Thymus (tissue), 11 donors: ENCODE data around the gene ZNF865. TPM values are rescaled to one million over a fixed set of nuclear protein-coding genes. Genes with fewer than 3 reads are reported as not detected.

Source experiments
- DNase-seq, 9 donors: peaks; one replicate each; pipeline ENCODE4 v3.0.0-alpha.2; 2013; ENCODE audit warnings: low spot score in 9 of 9, low read depth in 6 of 9, missing footprints in 1 of 9
- H3K27ac ChIP-seq, 2 donors: one replicate each; pipeline ENCODE4 v1.5.1; 2013; ENCODE audit warnings: control low read depth in 1 of 2, low read depth in 1 of 2, low read length in 1 of 2, mild to moderate bottlenecking in 1 of 2, moderate library complexity in 1 of 2
- H3K27me3 ChIP-seq, 2 donors: one replicate each; pipeline ENCODE4 v1.5.1; 2013; ENCODE audit warnings: low read length in 1 of 2; ENCODE audit not compliant: control insufficient read depth in 2 of 2, insufficient read depth in 1 of 2
- H3K36me3 ChIP-seq, 2 donors: one replicate each; pipeline ENCODE4 v1.5.1; 2013; ENCODE audit warnings: low read length in 1 of 2, mild to moderate bottlenecking in 1 of 2, moderate library complexity in 1 of 2; ENCODE audit not compliant: control insufficient read depth in 2 of 2, insufficient read depth in 2 of 2
- H3K4me1 ChIP-seq, 2 donors: one replicate each; pipeline ENCODE4 v1.5.1; 2013; ENCODE audit warnings: low read length in 2 of 2; ENCODE audit not compliant: control insufficient read depth in 2 of 2, insufficient read depth in 2 of 2
- H3K4me3 ChIP-seq, 2 donors: one replicate each; pipeline ENCODE4 v1.5.1; 2013; ENCODE audit warnings: low read length in 2 of 2, control low read depth in 1 of 2, mild to moderate bottlenecking in 1 of 2
- H3K9me3 ChIP-seq, 2 donors: one replicate each; pipeline ENCODE4 v1.5.1; 2013; ENCODE audit warnings: low read length in 1 of 2, mild to moderate bottlenecking in 1 of 2; ENCODE audit not compliant: control insufficient read depth in 2 of 2, insufficient read depth in 1 of 2
- WGBS: extraction: QIAGEN DNeasy Blood & Tissue Kit; methylation state at CpG from one replicate; pipeline ENCODE4 v1.1.7; 2013; 5-methylcytosine and 5-hydroxymethylcytosine counted together
- polyA plus RNA-seq: library from polyadenylated mRNA; stranded (reverse); fragments of 200-250 nt; gene quantifications from one replicate; pipeline ENCODE4 v1.2.3, GENCODE V29; 2013
- total RNA-seq: library from RNA; stranded (reverse); fragments of 120-200 nt; gene quantifications from one replicate; pipeline ENCODE4 v1.2.4, GENCODE V29; 2013
- donor health status: healthy.

Gene ZNF865
- total and polyA plus RNA-seq, 2 donors: 0.85 to 7.2 TPM

DNA sequence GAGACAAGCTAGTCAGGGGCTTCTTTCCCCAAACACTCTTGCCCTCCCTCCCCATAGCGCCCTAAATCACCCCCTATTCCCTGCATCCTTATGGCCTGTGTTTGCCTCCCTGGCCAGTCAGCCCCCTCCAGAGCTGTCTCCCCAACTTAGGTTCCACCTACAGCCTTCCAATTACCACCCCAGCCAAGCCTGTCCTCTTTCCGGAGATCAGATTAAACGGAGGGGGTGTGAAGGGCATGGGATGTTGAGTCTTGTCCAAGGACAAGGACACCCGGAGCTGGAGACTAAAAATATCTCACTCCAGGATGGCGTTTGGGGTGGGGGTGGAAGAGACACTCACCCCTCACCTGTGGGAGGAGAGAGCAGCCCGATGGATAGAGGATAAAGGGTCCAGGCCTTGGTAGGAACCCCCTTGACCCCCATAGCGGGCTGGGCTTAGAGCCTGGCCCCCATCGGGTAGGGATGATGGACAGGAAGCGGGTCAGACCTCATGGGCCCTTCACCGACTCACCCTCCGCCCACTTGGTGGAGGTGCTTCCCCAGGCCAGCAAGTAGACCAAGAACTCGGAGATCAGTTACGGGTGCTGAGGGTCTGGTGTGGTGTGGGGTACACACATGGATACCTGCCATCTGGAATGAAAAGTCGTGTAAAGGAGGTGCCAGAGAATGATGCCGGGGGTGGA, 6.0 kb downstream of the ZNF865 start:
- H3K36me3 ChIP-seq: peaks cover 14 to 41% of the 10 kb centered on the region in 2 donors
- WGBS: 95% methylated on average over 15 of the region's 15 CpGs
- H3K27ac ChIP-seq: no peak overlapping the region
- H3K4me1 ChIP-seq: peaks cover 2 to 7% of the 10 kb centered on the region in 2 donors
- no peak overlapping the region for H3K4me3 ChIP-seq
- DNase-seq: no peak
- H3K27me3 ChIP-seq: no peaks in the 10 kb centered on the region
- no peaks in the 10 kb centered on the region for H3K9me3 ChIP-seq

DNA sequence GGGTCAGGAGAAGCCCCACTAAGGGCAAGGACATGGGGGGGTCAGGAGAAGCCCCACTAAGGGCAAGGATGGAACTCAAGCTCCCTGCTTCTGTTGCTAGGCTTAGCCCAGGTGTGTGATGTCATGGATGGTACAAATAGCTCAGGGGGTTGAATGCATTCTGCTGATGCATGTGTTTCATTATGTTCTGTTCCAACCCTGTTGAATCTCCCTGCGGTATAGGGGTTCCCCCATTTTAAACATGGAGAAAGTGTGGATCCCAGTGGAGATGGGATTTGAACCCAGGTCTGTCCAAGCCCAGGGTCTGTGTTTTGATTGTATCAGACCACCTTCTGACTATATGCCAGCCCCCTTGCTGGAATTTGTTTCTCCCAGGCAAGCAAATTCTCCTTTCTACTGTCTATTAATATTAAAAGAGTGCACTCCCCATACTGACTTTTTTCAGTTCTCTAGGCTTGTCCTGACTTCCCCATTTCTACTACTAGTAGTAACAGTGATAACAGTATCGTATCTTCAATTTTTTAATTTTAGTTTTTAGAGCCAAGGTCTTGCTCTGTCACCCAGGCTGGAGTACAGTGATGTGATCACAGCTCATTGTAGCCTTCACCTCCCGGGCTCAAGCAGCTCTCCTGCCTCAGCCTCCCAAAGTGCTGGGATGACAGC, 6.7 kb downstream of the ZNF865 start:
- no peak for DNase-seq
- Histone ChIP-seq H3K27me3 (no peaks in the 10 kb centered on the region), H3K27ac (no peak overlapping the region), H3K4me1 (peaks cover 0 to 1% of the 10 kb centered on the region in 2 donors), H3K4me3 (no peak overlapping the region), H3K36me3 (peaks cover 19 to 47% of the 10 kb centered on the region in 2 donors), H3K9me3 (no peaks in the 10 kb centered on the region)
- WGBS: 98% methylated on average over 3 of the region's 3 CpGs

DNA sequence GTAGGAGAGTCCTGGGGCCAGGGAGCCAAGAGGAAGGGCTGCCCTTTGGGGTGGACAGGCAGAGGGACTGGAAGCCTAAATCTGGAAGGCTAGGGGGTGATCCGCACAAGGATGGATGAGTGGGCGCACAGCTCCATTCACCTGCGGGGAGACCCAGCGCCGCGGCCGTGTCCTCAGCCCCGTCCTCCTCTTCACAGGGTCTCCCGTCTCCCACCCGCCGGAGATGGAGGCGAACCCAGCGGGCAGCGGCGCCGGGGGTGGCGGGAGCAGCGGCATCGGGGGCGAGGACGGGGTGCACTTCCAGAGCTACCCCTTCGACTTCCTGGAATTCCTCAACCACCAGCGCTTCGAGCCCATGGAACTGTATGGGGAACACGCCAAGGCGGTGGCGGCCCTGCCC, 7.9 kb downstream of the ZNF865 start:
- H3K27ac ChIP-seq: no peak overlapping the region
- no peak overlapping the region for H3K4me3 ChIP-seq
- peaks cover 25 to 53% of the 10 kb centered on the region in 2 donors for H3K36me3 ChIP-seq
- no peaks in the 10 kb centered on the region for H3K4me1 ChIP-seq
- H3K27me3 ChIP-seq: no peaks in the 10 kb centered on the region
- DNase-seq: no peak
- H3K9me3 ChIP-seq: no peaks in the 10 kb centered on the region
- WGBS: 98% methylated on average over 27 of the region's 27 CpGs

DNA sequence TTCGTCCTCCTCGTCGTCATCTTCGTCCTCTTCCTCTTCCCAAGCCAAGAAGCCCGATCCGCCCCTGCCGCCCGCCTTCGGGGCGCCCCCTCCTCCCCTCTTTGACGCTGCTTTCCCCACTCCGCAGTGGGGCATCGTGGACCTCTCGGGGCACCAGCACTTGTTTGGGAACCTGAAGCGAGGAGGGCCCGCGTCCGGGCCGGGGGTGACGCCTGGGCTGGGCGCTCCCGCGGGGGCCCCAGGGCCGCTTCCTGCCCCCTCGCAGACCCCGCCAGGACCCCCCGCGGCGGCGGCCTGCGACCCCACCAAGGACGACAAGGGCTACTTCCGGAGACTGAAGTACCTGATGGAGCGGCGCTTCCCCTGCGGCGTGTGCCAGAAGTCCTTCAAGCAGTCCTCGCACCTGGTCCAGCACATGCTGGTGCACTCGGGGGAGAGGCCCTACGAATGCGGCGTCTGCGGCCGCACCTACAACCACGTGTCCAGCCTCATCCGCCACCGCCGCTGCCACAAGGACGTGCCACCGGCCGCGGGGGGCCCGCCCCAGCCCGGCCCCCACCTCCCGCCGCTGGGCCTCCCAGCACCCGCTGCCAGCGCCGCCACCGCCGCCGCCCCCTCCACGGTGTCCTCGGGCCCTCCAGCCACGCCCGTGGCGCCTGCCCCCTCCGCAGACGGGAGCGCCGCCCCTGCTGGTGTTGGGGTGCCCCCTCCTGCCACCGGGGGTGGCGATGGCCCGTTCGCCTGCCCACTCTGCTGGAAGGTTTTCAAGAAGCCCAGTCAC, 8.7 kb downstream of the ZNF865 start:
- Histone ChIP-seq H3K27ac (no peak overlapping the region), H3K27me3 (no peaks in the 10 kb centered on the region), H3K9me3 (no peaks in the 10 kb centered on the region), H3K4me1 (no peaks in the 10 kb centered on the region), H3K36me3 (peaks cover 25 to 53% of the 10 kb centered on the region in 2 donors), H3K4me3 (no peak overlapping the region)
- no peak for DNase-seq
- 98% methylated on average over 75 of the region's 75 CpGs for WGBS

DNA sequence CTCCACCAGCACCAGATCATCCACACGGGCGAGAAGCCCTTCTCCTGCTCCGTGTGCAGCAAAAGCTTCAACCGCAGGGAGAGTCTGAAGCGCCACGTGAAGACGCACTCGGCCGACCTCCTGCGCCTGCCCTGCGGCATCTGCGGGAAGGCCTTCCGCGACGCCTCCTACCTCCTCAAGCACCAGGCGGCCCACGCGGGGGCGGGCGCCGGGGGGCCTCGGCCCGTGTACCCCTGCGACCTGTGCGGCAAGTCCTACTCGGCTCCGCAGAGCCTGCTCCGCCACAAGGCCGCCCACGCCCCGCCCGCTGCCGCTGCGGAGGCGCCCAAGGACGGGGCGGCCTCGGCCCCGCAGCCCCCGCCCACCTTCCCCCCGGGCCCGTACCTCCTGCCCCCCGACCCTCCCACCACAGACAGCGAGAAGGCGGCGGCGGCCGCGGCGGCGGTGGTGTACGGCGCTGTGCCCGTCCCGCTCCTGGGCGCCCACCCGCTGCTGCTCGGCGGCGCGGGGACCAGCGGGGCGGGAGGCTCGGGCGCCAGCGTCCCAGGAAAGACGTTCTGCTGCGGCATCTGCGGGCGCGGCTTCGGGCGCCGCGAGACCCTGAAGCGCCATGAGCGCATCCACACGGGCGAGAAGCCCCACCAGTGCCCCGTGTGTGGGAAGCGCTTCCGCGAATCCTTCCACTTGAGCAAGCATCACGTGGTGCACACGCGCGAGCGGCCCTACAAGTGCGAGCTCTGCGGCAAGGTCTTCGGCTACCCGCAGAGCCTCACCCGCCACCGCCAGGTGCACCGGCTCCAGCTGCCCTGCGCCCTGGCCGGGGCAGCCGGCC, 9.5 kb downstream of the ZNF865 start:
- H3K36me3 ChIP-seq: peaks cover 17 to 46% of the 10 kb centered on the region in 2 donors

DNA sequence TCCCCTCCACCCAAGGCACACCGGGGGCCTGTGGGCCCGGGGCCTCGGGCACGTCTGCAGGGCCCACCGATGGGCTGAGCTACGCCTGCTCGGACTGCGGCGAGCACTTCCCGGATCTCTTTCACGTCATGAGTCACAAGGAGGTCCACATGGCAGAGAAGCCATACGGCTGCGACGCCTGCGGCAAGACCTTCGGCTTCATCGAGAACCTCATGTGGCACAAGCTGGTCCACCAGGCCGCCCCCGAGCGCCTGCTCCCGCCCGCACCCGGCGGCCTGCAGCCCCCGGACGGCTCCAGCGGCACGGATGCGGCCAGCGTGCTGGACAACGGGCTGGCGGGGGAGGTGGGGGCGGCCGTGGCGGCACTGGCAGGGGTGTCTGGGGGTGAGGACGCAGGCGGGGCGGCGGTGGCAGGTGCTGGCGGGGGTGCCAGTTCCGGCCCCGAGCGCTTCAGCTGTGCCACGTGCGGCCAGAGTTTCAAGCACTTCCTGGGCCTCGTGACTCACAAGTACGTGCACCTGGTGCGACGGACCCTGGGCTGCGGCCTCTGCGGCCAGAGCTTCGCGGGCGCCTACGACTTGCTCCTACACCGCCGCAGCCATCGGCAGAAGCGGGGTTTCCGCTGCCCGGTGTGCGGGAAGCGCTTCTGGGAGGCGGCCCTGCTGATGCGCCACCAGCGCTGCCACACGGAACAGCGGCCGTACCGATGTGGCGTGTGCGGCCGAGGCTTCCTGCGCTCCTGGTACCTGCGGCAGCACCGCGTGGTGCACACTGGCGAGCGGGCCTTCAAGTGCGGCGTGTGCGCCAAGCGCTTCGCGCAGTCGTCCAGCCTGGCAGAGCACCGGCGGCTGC, 10.3 kb downstream of the ZNF865 start:
- WGBS: 98% methylated on average over 88 of the region's 88 CpGs
- peaks cover 2 to 13% of the 10 kb centered on the region in 2 donors for H3K4me1 ChIP-seq
- no peak overlapping the region for H3K4me3 ChIP-seq
- H3K36me3 ChIP-seq: peaks cover 16 to 46% of the 10 kb centered on the region in 2 donors
- H3K27ac ChIP-seq: no peak overlapping the region
- H3K9me3 ChIP-seq: no peaks in the 10 kb centered on the region
- no peaks in the 10 kb centered on the region for H3K27me3 ChIP-seq
- DNase-seq: no peak

More for the DNA sequence above, 9.5 kb downstream of the ZNF865 start:
- no peak overlapping the region for H3K4me3 ChIP-seq
- peaks cover 0 to 4% of the 10 kb centered on the region in 2 donors for H3K4me1 ChIP-seq
- H3K9me3 ChIP-seq: no peaks in the 10 kb centered on the region
- no peak for DNase-seq
- H3K27me3 ChIP-seq: no peaks in the 10 kb centered on the region
- 98% methylated on average over 98 of the region's 98 CpGs for WGBS
- no peak overlapping the region for H3K27ac ChIP-seq

DNA sequence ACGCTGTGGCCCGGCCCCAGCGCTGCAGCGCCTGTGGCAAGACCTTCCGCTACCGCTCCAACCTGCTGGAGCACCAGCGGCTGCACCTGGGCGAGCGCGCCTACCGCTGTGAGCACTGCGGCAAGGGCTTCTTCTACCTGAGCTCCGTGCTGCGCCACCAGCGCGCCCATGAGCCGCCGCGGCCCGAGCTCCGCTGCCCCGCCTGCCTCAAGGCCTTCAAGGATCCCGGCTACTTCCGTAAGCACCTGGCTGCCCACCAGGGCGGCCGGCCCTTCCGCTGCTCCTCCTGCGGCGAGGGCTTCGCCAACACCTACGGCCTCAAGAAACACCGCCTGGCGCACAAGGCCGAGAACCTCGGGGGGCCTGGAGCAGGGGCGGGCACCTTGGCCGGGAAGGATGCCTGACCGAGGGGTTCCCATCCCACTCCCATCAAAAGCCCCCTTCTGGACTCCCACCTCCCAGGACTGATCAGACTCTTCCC, 11.0 kb downstream of the ZNF865 start:
- no peak overlapping the region for H3K4me3 ChIP-seq
- no peaks in the 10 kb centered on the region for H3K27me3 ChIP-seq
- H3K4me1 ChIP-seq: peaks cover 2 to 18% of the 10 kb centered on the region in 2 donors
- WGBS: 99% methylated on average over 38 of the region's 38 CpGs
- H3K36me3 ChIP-seq: peaks cover 18 to 49% of the 10 kb centered on the region in 2 donors
- H3K27ac ChIP-seq: no peak overlapping the region
- H3K9me3 ChIP-seq: no peaks in the 10 kb centered on the region
- DNase-seq: no peak

DNA sequence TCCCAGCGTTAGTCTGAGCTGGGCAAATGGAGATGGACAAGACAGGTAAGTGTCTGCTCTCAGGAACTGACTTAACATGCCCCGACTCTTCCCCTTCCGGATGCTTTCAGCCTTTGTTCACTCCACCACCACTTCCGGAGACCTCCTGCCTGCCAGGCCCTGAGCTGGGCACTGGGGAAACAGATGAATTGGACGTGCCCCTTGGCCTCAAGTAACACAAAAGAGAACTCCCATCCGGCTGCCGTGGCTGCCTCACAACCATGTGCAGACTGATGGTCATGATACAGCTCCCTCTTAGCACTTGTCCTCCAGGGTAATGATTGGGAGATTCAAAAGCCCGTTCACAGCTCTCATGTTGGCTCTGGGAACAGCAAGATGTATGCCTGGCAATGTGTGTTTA, 12.0 kb downstream of the ZNF865 start:
- no peak overlapping the region for H3K27ac ChIP-seq
- DNase-seq: no peak
- H3K4me3 ChIP-seq: no peak overlapping the region
- no peaks in the 10 kb centered on the region for H3K9me3 ChIP-seq
- WGBS: 99% methylated on average over 8 of the region's 8 CpGs
- H3K36me3 ChIP-seq: peaks cover 20 to 58% of the 10 kb centered on the region in 2 donors
- peaks cover 2 to 18% of the 10 kb centered on the region in 2 donors for H3K4me1 ChIP-seq
- H3K27me3 ChIP-seq: no peaks in the 10 kb centered on the region
